Measurements from ENCODE around the gene ZIC2.
"Not testable (repeated sequence)": the region's sequence is repeated elsewhere in the genome, so short reads cannot be mapped to it uniquely, and the experiment has no call there.

Gene ZIC2

GRCh38 chr13:99981735-99982035 lies at the start of gene ZIC2:
TSS of gene ZIC2 (plus strand) at chr13:99981784. CDS start at chr13:99982065, 281 bp downstream.
- DNase-seq (ENCODE audit: low read depth in 2 of 2), result no peak

DNA sequence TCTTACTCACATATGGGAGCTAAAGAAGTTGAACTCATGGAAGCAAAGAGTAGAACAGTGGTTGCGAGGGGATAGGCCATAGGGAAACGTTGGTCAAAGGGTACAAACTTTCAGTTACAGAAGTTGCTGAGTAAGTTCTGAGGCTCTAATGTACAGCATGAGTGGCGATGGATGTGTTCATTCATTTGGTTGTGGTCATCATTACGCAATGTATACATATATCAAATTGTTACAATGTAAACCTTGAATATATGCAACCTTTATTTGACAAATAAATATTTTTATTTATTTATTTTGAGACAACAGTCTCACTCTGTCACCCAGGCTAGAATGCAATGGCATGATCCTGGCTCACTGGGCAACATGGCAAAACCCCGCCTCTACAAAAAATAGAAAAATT lies 48.7 kb upstream of the ZIC2 start:
- DNase-seq (ENCODE audit: low read depth in 2 of 2), result no peak

DNA sequence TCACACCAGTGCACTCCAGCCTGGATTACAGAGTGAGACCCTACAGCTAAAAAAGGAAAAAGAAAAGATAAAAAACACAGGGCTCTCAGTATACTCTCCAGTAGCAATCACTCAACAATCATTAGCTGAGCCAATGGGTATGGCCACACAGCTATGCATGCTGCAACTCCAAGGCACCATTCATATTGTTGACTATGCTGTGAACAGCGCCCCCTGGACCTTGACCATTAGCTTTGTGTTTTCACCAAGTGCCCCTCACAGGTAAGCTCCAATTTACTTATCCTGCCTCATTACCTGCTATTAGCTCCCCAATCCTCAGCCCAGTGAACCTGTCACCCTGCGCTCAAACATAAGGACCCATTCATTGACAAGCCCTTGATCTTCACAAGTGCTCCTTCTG lies 45.8 kb upstream of the ZIC2 start:
- no peak for DNase-seq (ENCODE audit: low read depth in 2 of 2)

DNA sequence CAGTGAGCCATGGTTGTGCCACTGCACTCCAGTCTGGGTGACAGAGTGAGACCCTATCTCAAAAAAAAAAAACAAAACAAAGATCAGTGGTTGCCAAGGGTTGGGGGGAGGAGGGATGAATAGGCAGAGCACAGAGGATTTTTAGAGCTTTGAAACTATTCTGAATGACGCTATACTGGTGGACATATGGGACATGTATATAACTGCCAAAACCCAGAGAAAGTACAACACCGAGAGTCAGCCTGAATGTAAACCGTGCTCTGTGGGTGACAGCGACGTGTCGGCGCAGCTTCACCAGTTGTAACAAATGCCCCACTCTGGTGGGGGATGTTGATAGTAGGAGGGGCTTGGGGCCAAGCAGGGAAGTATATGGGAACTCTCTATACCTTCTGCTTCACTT lies 42.9 kb upstream of the ZIC2 start:
- DNase-seq (ENCODE audit: low read depth in 2 of 2), result no peak

GRCh38 chr13:99941086-99941485 lies 40.5 kb upstream of the ZIC2 start:
- DNase-seq (ENCODE audit: low read depth in 2 of 2), result no peak

DNA sequence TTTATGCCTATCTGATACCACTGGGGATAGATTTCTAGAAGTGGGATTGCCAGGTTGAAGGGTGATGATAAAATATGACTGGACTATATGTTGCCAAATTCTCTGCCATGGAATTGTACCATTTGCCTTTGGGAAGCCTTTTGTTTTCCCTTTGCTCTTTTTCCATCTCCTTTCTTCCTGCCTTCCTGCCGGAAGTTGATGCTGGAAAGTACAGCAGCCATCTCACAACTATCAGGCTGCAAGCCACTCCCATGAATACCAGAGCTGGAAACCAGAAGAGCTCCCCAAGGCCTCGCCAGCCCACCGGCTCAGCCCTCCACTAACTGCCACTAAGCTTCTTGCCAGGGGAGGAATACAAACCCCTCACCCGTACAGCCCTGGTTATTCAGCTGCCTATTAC lies 39.7 kb upstream of the ZIC2 start:
- DNase-seq (ENCODE audit: low read depth in 2 of 2), result no peak

DNA sequence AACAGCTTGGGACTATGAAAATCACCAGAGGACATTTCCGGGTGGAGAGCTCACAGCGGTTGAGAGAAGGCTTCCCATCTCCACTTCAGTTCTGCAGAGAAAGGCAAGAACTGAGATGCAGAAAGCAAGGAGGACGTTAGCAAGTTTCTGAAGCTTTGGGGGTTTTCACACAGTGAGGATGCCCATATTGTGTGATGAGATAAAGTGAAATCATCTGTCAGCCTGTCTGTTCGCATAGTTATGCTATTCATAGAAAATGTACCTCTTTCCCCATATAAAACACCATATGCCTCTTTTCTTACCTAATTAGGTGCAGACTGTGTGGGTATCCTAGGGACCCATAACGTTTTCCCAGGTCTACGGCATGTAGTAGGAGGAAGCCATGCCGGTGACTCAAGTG lies 37.5 kb upstream of the ZIC2 start:
- DNase-seq (ENCODE audit: low read depth in 2 of 2), result no peak

DNA sequence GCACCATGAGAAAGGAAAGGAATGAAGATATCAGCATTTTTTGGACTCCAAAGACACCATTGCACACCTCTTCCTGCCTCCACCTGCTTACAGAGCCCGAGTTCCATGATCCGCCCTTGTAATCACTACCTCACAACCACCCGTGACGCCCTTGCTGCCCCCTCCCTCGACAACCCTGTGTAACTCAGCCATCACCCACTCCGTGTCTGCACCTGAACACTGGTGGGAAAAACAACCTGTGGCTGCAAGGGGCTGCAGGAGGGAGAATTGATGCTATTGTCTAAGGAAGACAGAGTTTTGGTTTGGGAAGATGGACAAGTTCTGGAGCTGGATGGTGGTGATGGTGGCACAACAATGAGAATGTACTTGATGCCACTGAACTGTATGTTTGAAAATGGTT lies 37.0 kb upstream of the ZIC2 start:
- no peak for DNase-seq (ENCODE audit: low read depth in 2 of 2)

DNA sequence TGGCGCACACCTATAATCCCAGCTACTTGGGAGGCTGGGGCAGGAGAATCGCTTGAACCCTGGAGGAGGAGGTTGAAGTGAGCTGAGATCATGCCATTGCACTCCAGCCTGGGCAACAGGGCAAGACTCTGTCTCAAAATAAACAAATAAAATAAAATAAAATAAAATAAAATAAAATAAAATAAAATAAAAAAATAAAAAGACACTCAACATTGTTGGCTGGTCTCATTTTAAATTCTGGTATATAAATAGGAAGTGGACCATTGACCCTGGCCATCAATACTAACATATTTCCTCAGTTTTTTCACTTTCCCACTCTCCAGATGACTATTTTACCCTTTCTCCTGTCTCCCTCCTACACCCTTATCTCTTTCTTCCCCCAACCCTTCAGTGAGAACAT lies 36.1 kb upstream of the ZIC2 start:
- not testable (repeated sequence) for DNase-seq (ENCODE audit: low read depth in 2 of 2)

DNA sequence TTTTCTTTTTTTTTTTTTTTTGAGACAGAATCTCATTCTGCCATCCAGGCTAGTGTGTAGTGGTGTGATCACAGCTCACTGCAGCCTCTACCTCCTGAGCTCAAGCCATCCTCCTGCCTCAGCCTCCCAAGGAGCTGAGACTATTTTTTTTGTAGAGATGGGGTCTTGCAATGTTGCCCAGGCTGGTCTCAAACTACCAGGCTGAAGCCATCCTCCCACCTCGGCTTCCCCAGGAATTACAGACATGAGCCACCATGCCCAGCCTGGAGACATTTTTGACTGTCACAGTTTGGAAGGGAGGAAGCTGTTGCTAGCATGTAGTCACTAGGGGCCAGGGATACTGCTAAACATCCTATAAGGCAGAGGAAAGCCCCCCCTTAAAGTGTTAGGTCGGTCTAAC lies 33.9 kb upstream of the ZIC2 start:
- DNase-seq (ENCODE audit: low read depth in 2 of 2), result no peak

GRCh38 chr13:99948411-99948810 lies 33.2 kb upstream of the ZIC2 start:
- DNase-seq (ENCODE audit: low read depth in 2 of 2), result no peak

DNA sequence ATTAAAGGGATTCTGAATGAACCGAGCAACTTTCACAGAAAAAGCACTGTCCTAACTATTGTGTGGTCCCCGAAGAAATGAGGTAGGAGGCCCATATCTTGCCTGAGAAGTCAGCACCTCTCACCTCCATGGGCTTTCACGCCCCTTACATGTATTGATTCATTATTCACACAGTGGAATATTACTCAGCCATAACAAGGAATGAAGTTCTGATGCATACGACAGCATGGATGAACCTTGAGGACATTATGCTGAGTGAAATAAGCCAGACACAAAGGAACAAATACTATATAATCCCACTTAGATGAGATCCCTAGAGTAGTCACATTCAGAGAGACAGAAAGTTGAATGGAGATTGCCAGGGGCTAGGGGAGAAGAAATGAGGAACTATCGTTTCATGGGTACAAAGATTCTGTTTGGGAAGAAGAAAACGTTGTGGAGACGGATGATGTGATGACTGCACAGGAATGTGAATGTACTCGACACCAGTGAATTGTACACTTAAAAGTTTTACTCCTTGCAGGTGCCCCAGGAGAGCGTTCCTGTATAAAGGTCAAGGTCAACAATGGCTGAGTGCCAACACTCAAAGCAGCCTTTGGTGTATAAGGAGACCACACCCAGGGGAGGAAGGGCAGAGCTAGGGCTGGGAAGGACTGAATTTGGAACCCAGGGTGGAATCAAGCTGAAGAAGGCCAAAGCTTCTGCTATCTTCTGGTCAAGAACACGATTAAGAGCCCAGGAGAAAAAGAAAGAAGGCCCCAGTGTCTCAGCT lies 32.5 kb upstream of the ZIC2 start:
- DNase-seq (ENCODE audit: low read depth in 2 of 2), result no peak

DNA sequence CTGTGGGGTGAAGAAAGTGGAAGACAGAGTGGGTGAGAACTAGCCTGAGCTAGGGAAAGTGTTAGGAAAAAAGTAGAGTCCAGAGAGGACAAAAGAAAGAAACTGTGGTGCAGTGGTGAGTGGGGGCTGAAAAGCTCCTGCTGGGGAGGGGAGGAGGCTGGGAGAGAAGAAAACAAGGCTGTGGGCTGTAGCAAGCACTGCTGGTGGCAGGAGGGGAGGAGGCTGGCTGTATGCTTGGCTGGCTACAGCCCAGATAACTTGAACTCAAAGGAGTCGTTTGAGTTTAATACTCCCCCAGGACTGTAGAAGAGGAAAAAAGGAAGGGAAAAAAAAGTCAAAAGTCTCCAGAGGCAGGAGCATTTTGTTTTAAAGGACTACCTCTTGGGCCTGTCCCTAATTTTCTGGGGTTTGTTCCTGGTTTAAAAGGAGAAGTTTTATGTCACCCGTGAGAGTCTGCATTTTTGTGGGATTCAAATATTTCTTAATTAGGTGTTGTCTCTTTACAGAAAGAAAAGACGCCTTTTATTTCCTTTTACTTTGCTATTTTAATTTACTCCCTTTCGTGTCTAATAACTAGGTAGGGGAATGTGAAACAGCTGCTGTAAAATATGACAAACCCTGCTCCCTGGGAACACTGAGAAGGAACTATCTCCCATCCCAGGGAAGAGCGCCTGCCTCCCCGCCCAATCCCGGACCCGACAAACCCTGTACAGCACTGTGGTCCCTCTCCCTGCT lies 31.7 kb upstream of the ZIC2 start:
- DNase-seq (ENCODE audit: low read depth in 2 of 2), result no peak

DNA sequence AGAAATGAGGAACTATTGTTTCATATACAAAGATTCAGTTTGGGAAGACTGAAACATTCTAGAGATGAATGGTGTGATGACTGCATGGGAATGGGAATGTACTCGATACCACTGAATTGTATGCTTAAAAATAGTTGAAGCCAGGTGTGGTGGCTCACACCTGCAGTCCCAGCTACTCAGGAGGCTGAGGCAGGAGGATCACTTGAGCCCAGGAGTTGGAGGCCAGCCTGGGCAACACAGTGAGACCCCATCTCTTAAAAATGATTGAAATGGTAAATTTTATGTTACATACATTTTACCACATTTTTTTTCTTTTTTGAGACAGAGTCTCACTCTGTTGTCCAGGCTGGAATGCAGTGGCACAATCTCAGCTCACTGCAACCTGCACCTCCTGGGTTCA lies 29.9 kb upstream of the ZIC2 start:
- not testable (repeated sequence) for DNase-seq (ENCODE audit: low read depth in 2 of 2)

DNA sequence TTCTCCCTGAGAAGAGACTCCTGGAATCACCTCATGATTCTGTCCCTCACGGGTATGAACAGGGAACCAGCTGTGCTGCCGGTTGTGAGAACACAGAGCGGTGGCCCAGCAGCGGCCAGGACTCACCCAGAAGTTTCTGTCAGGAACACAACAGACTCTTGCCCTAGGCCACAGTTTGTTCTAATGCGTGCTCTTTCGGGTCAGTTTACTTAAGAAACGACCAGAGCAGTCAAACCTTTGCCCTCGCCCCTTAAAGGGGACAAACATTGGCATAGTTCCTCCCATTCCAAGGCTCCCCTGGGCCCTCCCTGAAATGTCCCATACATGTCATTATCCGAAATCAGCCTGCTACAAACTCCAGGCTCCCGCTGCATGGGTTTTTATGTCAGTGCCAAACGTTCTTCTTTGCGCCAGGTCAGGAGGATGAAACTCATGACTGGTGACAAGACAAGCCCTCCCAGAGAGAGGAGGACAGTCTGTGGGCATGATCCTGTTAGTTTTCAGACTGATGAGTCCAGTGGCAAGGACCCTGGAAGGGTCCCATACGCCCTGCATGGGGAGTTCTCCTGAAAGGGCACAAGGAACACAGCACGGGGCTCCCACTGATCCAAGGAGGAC lies 28.3 kb upstream of the ZIC2 start:
- DNase-seq (ENCODE audit: low read depth in 2 of 2), result no peak

- no peak for DNase-seq (ENCODE audit: low read depth in 2 of 2)
Observed at GRCh38 chr13:99955107-99955746, 26.4 kb upstream of the ZIC2 start.

- no peak for DNase-seq (ENCODE audit: low read depth in 2 of 2)
Observed at GRCh38 chr13:99955747-99956472, 25.7 kb upstream of the ZIC2 start.

- no peak for DNase-seq (ENCODE audit: low read depth in 2 of 2)
Observed at GRCh38 chr13:99956473-99957349, 24.9 kb upstream of the ZIC2 start.

DNA sequence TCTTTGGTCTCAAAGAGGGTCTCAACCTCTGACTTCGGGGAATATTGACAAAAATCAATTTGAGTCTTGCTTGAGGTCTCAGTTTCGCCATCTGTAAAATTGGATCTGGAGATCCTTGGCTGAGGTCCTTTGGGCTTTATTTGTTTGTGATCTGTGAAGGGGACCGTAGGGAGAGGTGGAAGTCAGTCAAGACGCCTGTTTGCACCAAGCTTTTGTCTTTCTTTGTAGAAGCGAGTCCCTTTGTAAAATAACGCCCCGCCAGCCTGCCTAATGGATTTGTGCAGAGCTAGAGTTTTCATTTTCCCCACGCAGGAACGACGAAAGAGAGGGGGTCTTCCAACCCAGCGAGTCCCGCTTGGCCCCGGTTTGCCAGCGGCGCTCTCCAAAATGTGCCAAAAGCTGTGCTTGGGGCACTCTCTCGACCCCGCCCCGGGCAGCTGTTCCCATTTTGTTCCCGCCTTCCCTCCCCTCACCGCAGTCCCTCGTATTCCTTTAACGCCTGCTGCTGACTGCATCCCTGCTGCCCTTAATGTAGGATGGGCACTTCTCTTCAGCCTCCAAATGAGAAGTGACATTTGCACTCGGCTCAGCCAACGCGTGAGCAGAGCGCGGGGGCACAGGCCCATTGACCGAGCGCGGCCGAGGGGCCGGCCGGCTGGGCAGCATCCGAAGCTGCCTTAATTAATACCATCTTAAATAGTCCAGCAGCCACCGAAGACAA lies 23.0 kb upstream of the ZIC2 start:
- no peak for DNase-seq (ENCODE audit: low read depth in 2 of 2)

GRCh38 chr13:99959127-99959539 lies 22.5 kb upstream of the ZIC2 start:
- DNase-seq (ENCODE audit: low read depth in 2 of 2), result no peak
